ENCODE data around the gene PRKAG3. TPM values are rescaled to one million over a fixed set of nuclear protein-coding genes. Genes with fewer than 3 reads are reported as not detected.

Gene PRKAG3
- total RNA-seq, 4 donors from 2014 or later, result not detected

- no peaks in the 10 kb centered on the region for H3K9me3 ChIP-seq
- H3K4me1 ChIP-seq, result peaks cover 0 to 27% (median 6%) of the 10 kb centered on the region in 3 donors
- H3K4me3 ChIP-seq, result peak overlapping the region in 1 of 2 donors; percentile 33
- H3K27ac ChIP-seq, result no peak overlapping the region
- peaks cover 99% of the 10 kb centered on the region for H3K27me3 ChIP-seq
- WGBS, 2 donors (ENCODE audit: low coverage in 1 of 2), result 7 to 10% methylated on average over 12 to 14 of the region's 60 CpGs
- ATAC-seq, result no peak
- TF ChIP-seq POLR2AphosphoS5 (IDR thresholded peaks at IDR 0.05), result no peak
- TF ChIP-seq POLR2A (IDR thresholded peaks at IDR 0.05), result no peak
- TF ChIP-seq EP300 (IDR thresholded peaks at IDR 0.05), result no peak
- TF ChIP-seq CTCF (IDR thresholded peaks at IDR 0.05), result no peak
- no peaks in the 10 kb centered on the region for H3K36me3 ChIP-seq
These were observed 40.0 kb upstream of the PRKAG3 start for GRCh38 chr2:218871345-218872302.

GRCh38 chr2:218870984-218871344 is 39.4 kb upstream of the PRKAG3 start:
- no peak for ATAC-seq
- no peaks in the 10 kb centered on the region for H3K9me3 ChIP-seq
- H3K36me3 ChIP-seq, result no peaks in the 10 kb centered on the region
- TF ChIP-seq EP300 (IDR thresholded peaks at IDR 0.05) (no peak), CTCF (IDR thresholded peaks at IDR 0.05) (no peak), POLR2AphosphoS5 (IDR thresholded peaks at IDR 0.05) (no peak), POLR2A (IDR thresholded peaks at IDR 0.05) (no peak)
- H3K27me3 ChIP-seq, result peaks cover 99% of the 10 kb centered on the region
- peak overlapping the region in 1 of 2 donors; percentile 33 for H3K4me3 ChIP-seq
- WGBS, 2 donors (ENCODE audit: low coverage in 1 of 2), result no CpG with 5 or more reads among the region's 18 CpGs
- no peak overlapping the region for H3K27ac ChIP-seq
- H3K4me1 ChIP-seq, result peaks cover 0 to 27% (median 6%) of the 10 kb centered on the region in 3 donors

GRCh38 chr2:218869064-218869463 is 37.5 kb upstream of the PRKAG3 start:
- Histone ChIP-seq H3K27ac (no peak overlapping the region), H3K9me3 (no peaks in the 10 kb centered on the region), H3K4me3 (no peak overlapping the region), H3K36me3 (no peaks in the 10 kb centered on the region), H3K4me1 (peaks cover 0 to 27% (median 6%) of the 10 kb centered on the region in 3 donors), H3K27me3 (peaks cover 99% of the 10 kb centered on the region)
- no peak for TF ChIP-seq POLR2A (IDR thresholded peaks at IDR 0.05)
- no peak for TF ChIP-seq EP300 (IDR thresholded peaks at IDR 0.05)
- TF ChIP-seq POLR2AphosphoS5 (IDR thresholded peaks at IDR 0.05), result no peak
- TF ChIP-seq CTCF (IDR thresholded peaks at IDR 0.05), result no peak
- ATAC-seq, result no peak
- 62 to 86% methylated on average over 5 to 6 of the region's 9 CpGs for WGBS, 2 donors (ENCODE audit: low coverage in 1 of 2)

GRCh38 chr2:218867900-218868299 is 36.3 kb upstream of the PRKAG3 start:
- H3K4me3 ChIP-seq, result no peak overlapping the region
- TF ChIP-seq EP300 (IDR thresholded peaks at IDR 0.05), result no peak
- TF ChIP-seq POLR2AphosphoS5 (IDR thresholded peaks at IDR 0.05), result no peak
- no peak for TF ChIP-seq CTCF (IDR thresholded peaks at IDR 0.05)
- no peak for TF ChIP-seq POLR2A (IDR thresholded peaks at IDR 0.05)
- peaks cover 99% of the 10 kb centered on the region for H3K27me3 ChIP-seq
- ATAC-seq, result no peak
- H3K27ac ChIP-seq, result no peak overlapping the region
- no peaks in the 10 kb centered on the region for H3K36me3 ChIP-seq
- 36% methylated on average over 4 of the region's 6 CpGs; no CpG with 5 or more reads in 1 of the 2 donors for WGBS, 2 donors (ENCODE audit: low coverage in 1 of 2)
- no peaks in the 10 kb centered on the region for H3K9me3 ChIP-seq
- peaks cover 0 to 17% (median 6%) of the 10 kb centered on the region in 3 donors for H3K4me1 ChIP-seq
